Endothelial cell of umbilical vein (primary cell): ENCODE measurements around the gene PLEKHG2. TPM values are rescaled to one million over a fixed set of nuclear protein-coding genes. Genes with fewer than 3 reads are reported as not detected.

ENCODE experiments used
- BruUV-seq: library from RNA; stranded (reverse); fragments of 400-500 nt; replicated peaks from 2 replicates; lab custom pipeline; 2021; lab: Mats Ljungman, UMichigan
- CTCF ChIA-PET: fragments of 300-600, 350-600 bp; sonication (Branson Sonifier 250); formaldehyde crosslinking; loops from one replicate; lab custom pipeline; 2021; ENCODE audit warnings: antibody characterized with exemption, inconsistent platforms; lab: Charles Lee
- POLR2A ChIA-PET: fragments of 300-600, 350-600 bp; sonication (Branson Sonifier 250); formaldehyde crosslinking; loops from one replicate; lab custom pipeline; 2021; ENCODE audit warnings: antibody characterized with exemption, inconsistent platforms; lab: Charles Lee
- DNase-seq: peaks from one replicate; pipeline ENCODE4 v3.0.0-alpha.2; 2011; ENCODE audit warnings: low read depth, low spot score
- FAIRE-seq: peaks from 2 replicates; lab custom pipeline; 2011; peaks lifted over from hg19 to GRCh38; lab: Jason Lieb, UNC
- H2AFZ ChIP-seq: 2 replicates; pipeline ENCODE4 v1.6.0; 2012; ENCODE audit warnings: low read depth, low read length, control low read depth, inconsistent platforms
- H3K27ac ChIP-seq: 2 replicates; pipeline ENCODE4 v1.5.1; 2011; ENCODE audit warnings: low read depth, mild to moderate bottlenecking, control low read depth, low read length, moderate library complexity; ENCODE audit not compliant: insufficient read depth
- H3K27me3 ChIP-seq, 2 experiments: 2 replicates each; pipeline versions ENCODE4 v1.6.0 to v1.6.1; 2011; ENCODE audit warnings: low read length in 2 of 2, mixed read lengths in 1 of 2; ENCODE audit not compliant: control insufficient read depth in 2 of 2, insufficient read depth in 2 of 2
- H3K36me3 ChIP-seq, 2 experiments: 2 replicates in 1 of 2; 3 replicates in 1 of 2; pipeline ENCODE4 v1.5.1; 2011; ENCODE audit warnings: low read length in 2 of 2, mild to moderate bottlenecking in 1 of 2, moderate library complexity in 1 of 2; ENCODE audit not compliant: control insufficient read depth in 2 of 2, insufficient read depth in 2 of 2; ENCODE audit errors: extremely low read depth in 1 of 2
- H3K4me1 ChIP-seq: 3 replicates; pipeline ENCODE4 v1.5.1; 2011; ENCODE audit warnings: mild to moderate bottlenecking, low read length; ENCODE audit not compliant: control insufficient read depth, insufficient read depth; ENCODE audit errors: extremely low read depth
- H3K4me2 ChIP-seq: 2 replicates; pipeline ENCODE4 v1.6.1; 2011; ENCODE audit warnings: low read length, control low read depth, mixed read lengths; ENCODE audit not compliant: insufficient read depth
- H3K4me3 ChIP-seq, 3 experiments: fragments of 200-600 bp in 1 of 3; sonication (generic), shearing (Covaris generic) in 1 of 3; replicated peaks in 1 of 3; 2 replicates each; pipeline ENCODE4 v1.5.1; 2011 to 2016; ENCODE audit warnings: control low read depth in 3 of 3, low read length in 3 of 3, mild to moderate bottlenecking in 2 of 3, inconsistent platforms in 1 of 3, low read depth in 1 of 3, moderate library complexity in 1 of 3; ENCODE audit not compliant: insufficient read depth in 1 of 3
- H3K79me2 ChIP-seq: 2 replicates; pipeline ENCODE4 v1.6.0; 2012; ENCODE audit warnings: low read length, inconsistent platforms; ENCODE audit not compliant: control insufficient read depth, insufficient read depth
- H3K9ac ChIP-seq: replicated peaks from 2 replicates; pipeline ENCODE3; 2011; ENCODE audit warnings: low read length, control low read depth; ENCODE audit not compliant: insufficient read depth; ENCODE audit errors: extremely low read depth
- H3K9me1 ChIP-seq: replicated peaks from 3 replicates; pipeline ENCODE4 v1.6.0; 2011; ENCODE audit warnings: mild to moderate bottlenecking, low read length; ENCODE audit not compliant: control insufficient read depth, insufficient read depth; ENCODE audit errors: extremely low read depth
- H3K9me3 ChIP-seq: replicated peaks from 2 replicates; pipeline ENCODE4 v1.5.1; 2012; ENCODE audit warnings: low read length, inconsistent platforms; ENCODE audit not compliant: control insufficient read depth, insufficient read depth
- H4K20me1 ChIP-seq: replicated peaks from 2 replicates; pipeline ENCODE3; 2011; ENCODE audit warnings: mild to moderate bottlenecking, low read length; ENCODE audit not compliant: control insufficient read depth, insufficient read depth; ENCODE audit errors: extremely low read depth
- CTCF ChIP-seq, 2 donors: IDR thresholded peaks; 1 replicate in 1 of 2; 2 replicates in 1 of 2; pipeline ENCODE4 v1.5.1; 2011; ENCODE audit warnings: low read length in 2 of 2, mild to moderate bottlenecking in 2 of 2, moderate library complexity in 2 of 2, control low read depth in 1 of 2, inconsistent platforms in 1 of 2, low read depth in 1 of 2; ENCODE audit not compliant: insufficient read depth in 1 of 2; ENCODE audit errors: extremely low read depth in 1 of 2
- EZH2 ChIP-seq: IDR thresholded peaks from 2 replicates; pipeline ENCODE4 v1.6.1; 2012; ENCODE audit warnings: borderline replicate concordance, low read depth, mild to moderate bottlenecking, moderate library complexity, low read length, inconsistent platforms; ENCODE audit not compliant: severe bottlenecking
- FOS ChIP-seq: IDR thresholded peaks from 2 replicates; pipeline ENCODE4 v1.6.1; 2011; ENCODE audit warnings: mild to moderate bottlenecking, low read length, moderate library complexity, borderline replicate concordance; ENCODE audit not compliant: insufficient read depth
- GATA2 ChIP-seq: IDR thresholded peaks from 2 replicates; pipeline ENCODE4 v1.7.0; 2011; ENCODE audit warnings: low read depth, mild to moderate bottlenecking, moderate library complexity, mixed read lengths, low read length; ENCODE audit not compliant: insufficient read length, insufficient read depth
- JUN ChIP-seq: IDR thresholded peaks from 2 replicates; pipeline ENCODE4 v1.6.1; 2011; ENCODE audit warnings: borderline replicate concordance, low read depth; ENCODE audit not compliant: insufficient read length, insufficient read depth
- MAX ChIP-seq: IDR thresholded peaks from 2 replicates; pipeline ENCODE4 v1.6.1; 2011; ENCODE audit not compliant: insufficient read depth, insufficient read length
- MYC ChIP-seq: IDR thresholded peaks from one replicate; pipeline ENCODE4 v1.6.1; 2011; ENCODE audit warnings: mild to moderate bottlenecking, low read depth, low read length
- POLR2A ChIP-seq: IDR thresholded peaks from 2 replicates; pipeline ENCODE4 v1.6.1; 2012; ENCODE audit warnings: low read depth, mild to moderate bottlenecking, control low read depth, low read length
- POLR2AphosphoS5 ChIP-seq: IDR thresholded peaks from 2 replicates; pipeline ENCODE4 v1.6.1; 2012; ENCODE audit warnings: low read depth, mild to moderate bottlenecking, control low read depth, low read length, moderate library complexity; ENCODE audit not compliant: insufficient read depth
- dilution Hi-C: fragments of 300-500 bp; cut with MboI; formaldehyde crosslinking; loops from one replicate; pipeline ENCODE4 v1.15.0; 2019; ENCODE audit warnings: low sequenced_read_pairs; ENCODE audit not compliant: extremely low pct_ligation_motif_present
- intact Hi-C: fragments of 100-400 bp; cut with micrococcal nuclease; formaldehyde crosslinking; loops from one replicate; pipeline ENCODE4 v1.10.0; 2022
- polyA plus RNA-seq, 4 experiments: library from polyadenylated mRNA; depleted of rRNA in 3 of 4; stranded (reverse) in 3 of 4; unstranded in 1 of 4; fragments of >200 nt; gene quantifications; 2 replicates each; pipeline versions ENCODE4 v1.2.1 to v1.2.3, GENCODE V29; 2011 to 2012; ENCODE audit warnings: missing spikeins in 1 of 4
- total RNA-seq: library from RNA; stranded (reverse); gene quantifications from 2 replicates; pipeline ENCODE4 v1.2.3, GENCODE V29; 2021

Gene PLEKHG2
- total and polyA plus RNA-seq, 2 donors (not counting 3 experiments of a cell fraction or from before 2014, with no cell fraction given), result 44.7 to 74.1 TPM

GRCh38 chr19:39463403-39463802, 50.9 kb downstream of the PLEKHG2 start:
- H3K9me3 ChIP-seq, result no peaks in the 10 kb centered on the region
- POLR2A ChIA-PET, result no interaction called here
- DNase-seq, result no peak
- no peaks in the 10 kb centered on the region for H4K20me1 ChIP-seq
- H3K79me2 ChIP-seq, result peaks cover 2% of the 10 kb centered on the region
- intact Hi-C loops (no loop called here), dilution Hi-C loops (no loop called here)
- no peak overlapping the region for H3K4me2 ChIP-seq
- no peak for FAIRE-seq
- H2AFZ ChIP-seq, result no peak overlapping the region
- H3K9ac ChIP-seq, result no peak overlapping the region
- BruUV-seq, result no TSS peak
- H3K27me3 ChIP-seq, result no peaks in the 10 kb centered on the region
- TF ChIP-seq EZH2, result no peak
- TF ChIP-seq FOS, result no peak
- TF ChIP-seq CTCF (IDR thresholded peaks at IDR 0.05; ENCODE audit: extremely low read depth in 1 of 2, insufficient read depth in 1 of 2, low read depth in 1 of 2, low read length in 2 of 2), result no peak
- TF ChIP-seq MYC, result no peak
- TF ChIP-seq MAX, result no peak
- no peak for TF ChIP-seq POLR2AphosphoS5
- TF ChIP-seq JUN, result no peak
- no peak for TF ChIP-seq POLR2A
- no peak for TF ChIP-seq GATA2
- H3K4me1 ChIP-seq, result no peaks in the 10 kb centered on the region
- CTCF ChIA-PET, result interaction anchor here (1.0 to 3.2 kb wide), 2 partner anchors 11 to 51 kb away, joined by 3 to 17 read pairs; partner anchors contain the start of gene PLEKHG2
- no peak overlapping the region for H3K27ac ChIP-seq
- H3K4me3 ChIP-seq, result no peak overlapping the region
- H3K36me3 ChIP-seq, result peaks cover 21 to 52% of the 10 kb centered on the region in 2 experiments
- H3K9me1 ChIP-seq, result no peaks in the 10 kb centered on the region
